Ishikawa (cell line): ENCODE data around the gene ARRDC1.

Experiments used
- CEBPB ChIP-seq: IDR thresholded peaks from 2 replicates; pipeline ENCODE4 v1.6.1; 2012
- CREB1 ChIP-seq: IDR thresholded peaks from 2 replicates; pipeline ENCODE4 v1.6.1; 2012; ENCODE audit warnings: low read depth
- EGR1 ChIP-seq: IDR thresholded peaks from 2 replicates; pipeline ENCODE4 v1.6.1; 2012
- EP300 ChIP-seq: IDR thresholded peaks from 2 replicates; pipeline ENCODE4 v1.6.1; 2012; ENCODE audit warnings: borderline replicate concordance
- FOXM1 ChIP-seq: IDR thresholded peaks from 2 replicates; pipeline ENCODE4 v1.6.1; 2012; ENCODE audit warnings: low read depth, borderline replicate concordance
- NFIC ChIP-seq: IDR thresholded peaks from 2 replicates; pipeline ENCODE4 v1.6.1; 2012
- RAD21 ChIP-seq: IDR thresholded peaks from 2 replicates; pipeline ENCODE4 v1.6.1; 2012; ENCODE audit warnings: low read depth
- REST ChIP-seq: IDR thresholded peaks from 2 replicates; pipeline ENCODE4 v1.6.1; 2012; ENCODE audit warnings: low read depth, mild to moderate bottlenecking
- TAF1 ChIP-seq: IDR thresholded peaks from 2 replicates; pipeline ENCODE4 v1.6.1; 2012; ENCODE audit warnings: low read depth, mild to moderate bottlenecking
- TCF12 ChIP-seq: IDR thresholded peaks from 2 replicates; pipeline ENCODE4 v1.6.1; 2012; ENCODE audit warnings: low read depth
- TEAD4 ChIP-seq: IDR thresholded peaks from 2 replicates; pipeline ENCODE4 v1.6.1; 2012
- USF1 ChIP-seq: IDR thresholded peaks from 2 replicates; pipeline ENCODE4 v1.6.1; 2012
- YY1 ChIP-seq: IDR thresholded peaks from 2 replicates; pipeline ENCODE4 v1.6.1; 2012; ENCODE audit warnings: low read depth
- ZBTB7A ChIP-seq: IDR thresholded peaks from 2 replicates; pipeline ENCODE4 v1.6.1; 2012; ENCODE audit warnings: low read depth
- TF ChIP-seq, protein P1 (sequence below): IDR thresholded peaks from 2 replicates; pipeline ENCODE4 v1.6.1; 2012

ARRDC1 gene

DNA sequence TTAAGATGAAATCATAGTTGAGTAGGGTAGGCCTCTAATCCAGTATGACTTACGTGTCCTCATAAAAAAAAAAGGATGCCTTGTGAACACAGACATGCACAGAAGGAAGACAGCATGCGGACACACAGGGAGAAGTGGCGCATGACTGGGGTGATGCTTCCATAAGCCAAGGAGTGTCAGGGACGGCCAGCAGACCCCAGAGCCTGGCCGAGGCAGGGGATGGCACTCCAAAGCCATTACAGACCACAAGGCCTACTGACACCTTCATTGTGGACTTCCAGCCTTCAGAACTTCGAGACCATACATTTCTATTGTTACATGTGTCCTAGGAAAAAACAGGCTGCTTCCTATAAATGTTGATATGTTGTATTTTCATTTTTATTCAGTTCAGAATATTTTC, 33.2 kb downstream of the ARRDC1 start:
- TF ChIP-seq YY1 (no peak), FOXM1 (no peak), RAD21 (no peak), ZBTB7A (no peak), CREB1 (no peak), USF1 (no peak), REST (no peak), TCF12 (no peak), CEBPB (no peak), EP300 (no peak), TAF1 (no peak), NFIC (no peak)
- TF ChIP-seq, protein P1, sequence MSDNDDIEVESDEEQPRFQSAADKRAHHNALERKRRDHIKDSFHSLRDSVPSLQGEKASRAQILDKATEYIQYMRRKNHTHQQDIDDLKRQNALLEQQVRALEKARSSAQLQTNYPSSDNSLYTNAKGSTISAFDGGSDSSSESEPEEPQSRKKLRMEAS = no peak

GRCh38 chr9:137639303-137640051, 34.0 kb downstream of the ARRDC1 start:
- TF ChIP-seq CREB1 = no peak
- TF ChIP-seq NFIC = no peak
- no peak for TF ChIP-seq EP300
- no peak for TF ChIP-seq FOXM1
- TF ChIP-seq YY1 = no peak
- no peak for TF ChIP-seq ZBTB7A
- no peak for TF ChIP-seq REST
- no peak for TF ChIP-seq TEAD4
- TF ChIP-seq CEBPB = no peak
- TF ChIP-seq, protein P1 = no peak
- TF ChIP-seq USF1 = no peak
- no peak for TF ChIP-seq TAF1
- TF ChIP-seq EGR1 = no peak
- TF ChIP-seq TCF12 = no peak

DNA sequence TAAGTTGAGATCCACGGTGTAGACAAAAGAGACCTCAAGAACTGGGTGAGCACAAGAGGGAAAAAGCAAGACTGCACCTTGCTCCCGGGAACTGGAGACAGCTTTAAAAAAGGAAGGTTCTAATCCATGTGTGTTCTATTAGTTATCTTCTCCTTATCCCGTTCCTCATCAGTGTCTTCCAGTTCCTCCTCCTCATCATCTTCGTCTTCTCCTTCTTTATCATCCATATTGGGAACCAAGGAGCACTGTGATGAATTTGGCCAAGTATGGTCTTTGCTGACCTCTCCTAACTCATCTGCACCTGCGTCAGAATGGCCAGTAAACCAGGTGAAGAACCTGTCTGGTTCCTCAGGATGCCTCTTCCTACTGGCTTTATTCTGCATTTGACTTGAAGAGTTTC, 35.4 kb downstream of the ARRDC1 start:
- no peak for TF ChIP-seq TCF12
- no peak for TF ChIP-seq NFIC
- TF ChIP-seq, protein P1 = no peak
- TF ChIP-seq CEBPB = no peak

- TF ChIP-seq USF1 (no peak), FOXM1 (no peak), TCF12 (no peak), RAD21 (no peak), REST (no peak), EP300 (no peak)
- TF ChIP-seq, protein P1 = no peak
These were observed 36.7 kb downstream of the ARRDC1 start for GRCh38 chr9:137642118-137642601.
